Fibroblast of lung (primary cell): ENCODE measurements around the gene METTL8. TPM values are rescaled to one million over a fixed set of nuclear protein-coding genes. Genes with fewer than 3 reads are reported as not detected.
A peak's percentile ranks its signal among the peaks of the same experiment; 100 is the strongest.
"Not testable (repeated sequence)": the region's sequence is repeated elsewhere in the genome, so short reads cannot be mapped to it uniquely, and the experiment has no call there.

Experiments
- DNase-seq, 2 donors: peaks; one replicate each; pipeline versions ENCODE4 v3.0.0 to v3.0.0-alpha.2; 2010; ENCODE audit warnings: low read depth in 2 of 2
- H2AFZ ChIP-seq: 2 replicates; pipeline ENCODE4 v1.5.1; 2012; ENCODE audit warnings: low read length, control low read depth, inconsistent platforms
- H3K27ac ChIP-seq: 2 replicates; pipeline ENCODE4 v1.5.1; 2011; ENCODE audit warnings: low read length, control low read depth; ENCODE audit not compliant: insufficient read depth
- H3K27me3 ChIP-seq: 2 replicates; pipeline ENCODE4 v1.5.1; 2011; ENCODE audit warnings: mild to moderate bottlenecking, low read length; ENCODE audit not compliant: control insufficient read depth, insufficient read depth
- H3K36me3 ChIP-seq: 2 replicates; pipeline ENCODE4 v1.5.1; 2011; ENCODE audit warnings: low read length; ENCODE audit not compliant: control insufficient read depth, insufficient read depth
- H3K4me1 ChIP-seq: 2 replicates; pipeline ENCODE4 v1.5.1; 2011; ENCODE audit warnings: low read length; ENCODE audit not compliant: control insufficient read depth, insufficient read depth; ENCODE audit errors: extremely low read depth
- H3K4me2 ChIP-seq: 2 replicates; pipeline ENCODE4 v1.5.1; 2011; ENCODE audit warnings: low read length, control low read depth; ENCODE audit not compliant: insufficient read depth; ENCODE audit errors: extremely low read depth
- H3K4me3 ChIP-seq, 4 experiments: fragments of 200-600 bp in 1 of 4; sonication (generic) in 1 of 4; replicated peaks in 1 of 4; 2 replicates each; pipeline ENCODE4 v1.5.1; 2011 to 2016; ENCODE audit warnings: low read length in 4 of 4, low read depth in 3 of 4, mild to moderate bottlenecking in 3 of 4, control low read depth in 2 of 4, inconsistent platforms in 1 of 4, mixed read lengths in 1 of 4; ENCODE audit not compliant: insufficient read depth in 1 of 4; ENCODE audit errors: control extremely low read depth in 1 of 4
- H3K79me2 ChIP-seq: 2 replicates; pipeline ENCODE4 v1.5.1; 2012; ENCODE audit warnings: mild to moderate bottlenecking, low read length, inconsistent platforms; ENCODE audit not compliant: control insufficient read depth, insufficient read depth
- H3K9ac ChIP-seq: 2 replicates; pipeline ENCODE4 v1.5.1; 2011; ENCODE audit warnings: mild to moderate bottlenecking, low read length, control low read depth; ENCODE audit not compliant: insufficient read depth
- H3K9me3 ChIP-seq: 2 replicates; pipeline ENCODE4 v1.5.1; 2012; ENCODE audit warnings: low read depth, low read length; ENCODE audit not compliant: control insufficient read depth, insufficient read depth
- H4K20me1 ChIP-seq: 2 replicates; pipeline ENCODE4 v1.5.1; 2011; ENCODE audit warnings: low read length; ENCODE audit not compliant: control insufficient read depth, insufficient read depth; ENCODE audit errors: extremely low read depth
- CTCF ChIP-seq, 2 donors: IDR thresholded peaks in 1 of 2; conservative IDR thresholded peaks in 1 of 2; 1 replicate in 1 of 2; 2 replicates in 1 of 2; pipeline ENCODE4 v1.5.1; 2011 to 2012; ENCODE audit warnings: low read length in 2 of 2, control low read depth in 1 of 2, inconsistent platforms in 1 of 2, low read depth in 1 of 2, mild to moderate bottlenecking in 1 of 2
- EZH2 ChIP-seq: IDR thresholded peaks from 2 replicates; pipeline ENCODE4 v1.5.1; 2012; ENCODE audit warnings: low read length, control low read depth, mild to moderate bottlenecking; ENCODE audit errors: missing control alignments
- polyA plus RNA-seq, 2 donors: library from polyadenylated mRNA; depleted of rRNA in 1 of 2; stranded (reverse) in 1 of 2; unstranded in 1 of 2; fragments of >200 nt; gene quantifications; 2 replicates each; pipeline ENCODE4 v1.2.1, GENCODE V29; 2011 to 2012; ENCODE audit warnings: missing spikeins in 1 of 2
- total RNA-seq: library from RNA; depleted of rRNA; stranded (reverse); fragments of >200 nt; gene quantifications from 2 replicates; pipeline ENCODE4 v1.2.1, GENCODE V29; 2014

METTL8 gene
- total and polyA plus RNA-seq, 2 donors (not counting 1 experiment from before 2014, with no cell fraction given), result 16.7 to 22.4 TPM

GRCh38 chr2:171360905-171361304 is 72.9 kb downstream of the METTL8 start:
- no peak overlapping the region for H3K4me3 ChIP-seq
- TF ChIP-seq EZH2, result no peak
- no peak for TF ChIP-seq CTCF (conservative IDR thresholded peaks at IDR 0.05 in 1 of 2, IDR thresholded peaks at IDR 0.05 in 1 of 2; ENCODE audit: low read depth in 1 of 2, low read length in 2 of 2)
- H2AFZ ChIP-seq, result no peak overlapping the region
- H3K79me2 ChIP-seq, result no peaks in the 10 kb centered on the region
- H3K4me2 ChIP-seq, result no peak overlapping the region
- H3K27ac ChIP-seq, result no peak overlapping the region
- no peak for DNase-seq
- H3K4me1 ChIP-seq, result no peaks in the 10 kb centered on the region
- no peak overlapping the region for H3K9ac ChIP-seq
- H3K9me3 ChIP-seq, result no peaks in the 10 kb centered on the region
- no peaks in the 10 kb centered on the region for H3K27me3 ChIP-seq
- no peaks in the 10 kb centered on the region for H4K20me1 ChIP-seq
- H3K36me3 ChIP-seq, result no peaks in the 10 kb centered on the region

- H4K20me1 ChIP-seq, H3K27ac ChIP-seq, H3K4me2 ChIP-seq, H3K36me3 ChIP-seq, H3K27me3 ChIP-seq, H3K9me3 ChIP-seq, H3K9ac ChIP-seq, H3K4me1 ChIP-seq, DNase-seq, H3K4me3 ChIP-seq, H2AFZ ChIP-seq, H3K79me2 ChIP-seq: not testable (repeated sequence)
These were observed 80.0 kb downstream of the METTL8 start for GRCh38 chr2:171353746-171354145.

- Histone ChIP-seq H2AFZ (no peak overlapping the region), H3K9ac (no peak overlapping the region), H3K4me1 (peaks cover 9% of the 10 kb centered on the region), H3K36me3 (no peaks in the 10 kb centered on the region), H3K4me3 (no peak overlapping the region), H4K20me1 (no peaks in the 10 kb centered on the region), H3K27me3 (no peaks in the 10 kb centered on the region), H3K79me2 (no peaks in the 10 kb centered on the region), H3K9me3 (no peaks in the 10 kb centered on the region), H3K4me2 (peak overlapping the region; percentile 17), H3K27ac (no peak overlapping the region)
- DNase-seq, result no peak
- TF ChIP-seq CTCF (conservative IDR thresholded peaks at IDR 0.05 in 1 of 2, IDR thresholded peaks at IDR 0.05 in 1 of 2; ENCODE audit: low read depth in 1 of 2, low read length in 2 of 2), result no peak
- no peak for TF ChIP-seq EZH2
These were observed 85.7 kb downstream of the METTL8 start for GRCh38 chr2:171348056-171348455.
